H1 (cell line): ENCODE measurements around the gene ZNF512B. TPM values are rescaled to one million over a fixed set of nuclear protein-coding genes. Genes with fewer than 3 reads are reported as not detected.
A peak's percentile ranks its signal among the peaks of the same experiment; 100 is the strongest.

Source experiments
- CTCF ChIA-PET: fragments of 300-600 bp; sonication (Branson Sonifier 250); formaldehyde crosslinking; loops from one replicate; lab custom pipeline; 2021; ENCODE audit not compliant: partially characterized antibody; lab: Charles Lee
- POLR2A ChIA-PET: fragments of 300-600 bp; sonication (Branson Sonifier 250); formaldehyde crosslinking; loops from one replicate; lab custom pipeline; 2021; ENCODE audit warnings: inconsistent platforms; ENCODE audit not compliant: partially characterized antibody; lab: Charles Lee
- DNase-seq, 2 experiments: peaks; one replicate each; pipeline versions ENCODE4 v3.0.0 to v3.0.0-alpha.2; 2010 to 2022; ENCODE audit warnings: low spot score in 2 of 2, low read depth in 1 of 2, mixed read lengths in 1 of 2
- FAIRE-seq: peaks from 2 replicates; lab custom pipeline; 2011; peaks lifted over from hg19 to GRCh38; lab: Jason Lieb, UNC
- H2AFZ ChIP-seq: 2 replicates; pipeline ENCODE4 v1.8.1; 2012; ENCODE audit warnings: low read length, inconsistent platforms
- H2AK5ac ChIP-seq: 2 replicates; pipeline ENCODE4 v1.6.1; 2013; ENCODE audit warnings: low read depth, low read length
- H2BK120ac ChIP-seq: replicated peaks from 2 replicates; pipeline ENCODE3; 2013; ENCODE audit warnings: low read depth, low read length, inconsistent platforms
- H2BK12ac ChIP-seq: 2 replicates; pipeline ENCODE4 v1.6.1; 2013; ENCODE audit warnings: low read depth, low read length
- H2BK15ac ChIP-seq: 2 replicates; pipeline ENCODE4 v1.6.1; 2013; ENCODE audit warnings: low read length
- H2BK20ac ChIP-seq: 2 replicates; pipeline ENCODE4 v1.6.1; 2013; ENCODE audit warnings: low read length
- H2BK5ac ChIP-seq: 2 replicates; pipeline ENCODE4 v1.6.1; 2013; ENCODE audit warnings: low read depth, low read length
- H3K14ac ChIP-seq: 2 replicates; pipeline ENCODE4 v1.6.1; 2013; ENCODE audit warnings: inconsistent platforms; ENCODE audit not compliant: insufficient read length
- H3K18ac ChIP-seq: 2 replicates; pipeline ENCODE4 v1.6.1; 2013; ENCODE audit warnings: low read length; ENCODE audit errors: extremely low read depth
- H3K23ac ChIP-seq: 2 replicates; pipeline ENCODE4 v1.6.1; 2013; ENCODE audit warnings: inconsistent platforms; ENCODE audit not compliant: insufficient read length
- H3K23me2 ChIP-seq: 2 replicates; pipeline ENCODE4 v1.6.1; 2013; ENCODE audit warnings: low read depth, low read length
- H3K27ac ChIP-seq: 2 replicates; pipeline ENCODE4 v1.6.1; 2011; ENCODE audit warnings: low read depth, low read length, inconsistent platforms
- H3K27me3 ChIP-seq, 4 experiments: replicated peaks in 1 of 4; 1 replicate in 1 of 4; 2 replicates in 3 of 4; pipeline versions ENCODE4 v1.6.1 to v1.8.1; 2011 to 2013; ENCODE audit warnings: low read length in 3 of 4, mild to moderate bottlenecking in 3 of 4, inconsistent platforms in 2 of 4, mixed read lengths in 2 of 4, moderate library complexity in 1 of 4; ENCODE audit not compliant: control insufficient read depth in 3 of 4, insufficient read depth in 3 of 4; ENCODE audit errors: extremely low read depth in 1 of 4
- H3K36me3 ChIP-seq, 4 experiments: 2 replicates each; pipeline versions ENCODE4 v1.6.1 to v1.8.1; 2011 to 2013; ENCODE audit warnings: mild to moderate bottlenecking in 4 of 4, low read length in 3 of 4, moderate library complexity in 2 of 4, control low read depth in 1 of 4, inconsistent platforms in 1 of 4; ENCODE audit not compliant: insufficient read depth in 4 of 4, control insufficient read depth in 2 of 4
- H3K4ac ChIP-seq: replicated peaks from 2 replicates; pipeline ENCODE3; 2013; ENCODE audit warnings: low read length, low read depth, mixed read lengths, inconsistent platforms; ENCODE audit not compliant: insufficient read length
- H3K4me1 ChIP-seq, 4 experiments: replicated peaks in 1 of 4; 1 replicate in 1 of 4; 2 replicates in 3 of 4; pipeline versions ENCODE4 v1.6.1 to v1.8.1; 2011 to 2013; ENCODE audit warnings: low read length in 3 of 4, inconsistent platforms in 2 of 4, mixed read lengths in 1 of 4; ENCODE audit not compliant: insufficient read depth in 4 of 4, control insufficient read depth in 3 of 4
- H3K4me2 ChIP-seq, 2 experiments: 2 replicates each; pipeline versions ENCODE4 v1.6.1 to v1.8.1; 2011 to 2013; ENCODE audit warnings: low read depth in 2 of 2, low read length in 2 of 2, control low read depth in 1 of 2, inconsistent platforms in 1 of 2, mild to moderate bottlenecking in 1 of 2; ENCODE audit not compliant: insufficient read depth in 1 of 2
- H3K4me3 ChIP-seq, 4 experiments: fragments of 200-600, 300-600 bp in 1 of 4; sonication (generic), shearing (Covaris generic), sonication (Bioruptor Twin) in 1 of 4; 2 replicates each; pipeline versions ENCODE4 v1.5.1 to v1.8.1; 2011 to 2016; ENCODE audit warnings: low read length in 4 of 4, low read depth in 3 of 4, control low read depth in 2 of 4, inconsistent platforms in 2 of 4, mild to moderate bottlenecking in 2 of 4, mixed read lengths in 1 of 4, moderate library complexity in 1 of 4; ENCODE audit not compliant: insufficient read depth in 2 of 4; ENCODE audit errors: extremely low read depth in 1 of 4
- H3K56ac ChIP-seq: replicated peaks from 2 replicates; pipeline ENCODE3; 2013; ENCODE audit warnings: low read depth, mild to moderate bottlenecking, mixed read lengths, low read length, inconsistent platforms; ENCODE audit not compliant: insufficient read length
- H3K79me1 ChIP-seq: 2 replicates; pipeline ENCODE4 v1.6.1; 2013; ENCODE audit warnings: low read depth, low read length, control low read depth
- H3K79me2 ChIP-seq, 2 experiments: 2 replicates each; pipeline versions ENCODE4 v1.6.1 to v1.8.1; 2012 to 2013; ENCODE audit warnings: low read length in 2 of 2, mild to moderate bottlenecking in 2 of 2, inconsistent platforms in 1 of 2; ENCODE audit not compliant: insufficient read depth in 2 of 2, control insufficient read depth in 1 of 2
- H3K9ac ChIP-seq, 4 experiments: replicated peaks in 1 of 4; 1 replicate in 1 of 4; 2 replicates in 3 of 4; pipeline versions ENCODE4 v1.6.1 to v1.8.1; 2011 to 2013; ENCODE audit warnings: low read depth in 3 of 4, low read length in 3 of 4, control low read depth in 2 of 4, mild to moderate bottlenecking in 2 of 4, moderate library complexity in 2 of 4, inconsistent platforms in 1 of 4; ENCODE audit errors: extremely low read depth in 1 of 4
- H3K9me3 ChIP-seq, 2 experiments: 2 replicates each; pipeline versions ENCODE4 v1.6.1 to v1.8.1; 2012 to 2013; ENCODE audit warnings: mild to moderate bottlenecking in 2 of 2, moderate library complexity in 2 of 2, control low read depth in 1 of 2, inconsistent platforms in 1 of 2, low read depth in 1 of 2, low read length in 1 of 2, mixed read lengths in 1 of 2; ENCODE audit not compliant: insufficient read depth in 2 of 2
- H4K20me1 ChIP-seq, 2 experiments: replicated peaks in 1 of 2; 2 replicates each; pipeline versions ENCODE3 to v1.8.1; 2011 to 2013; ENCODE audit warnings: inconsistent platforms in 2 of 2, low read length in 2 of 2, mild to moderate bottlenecking in 1 of 2; ENCODE audit not compliant: insufficient read depth in 2 of 2, control insufficient read depth in 1 of 2
- H4K5ac ChIP-seq: 2 replicates; pipeline ENCODE4 v1.6.1; 2013; ENCODE audit warnings: low read length, low read depth, mixed read lengths, inconsistent platforms; ENCODE audit not compliant: insufficient read length
- H4K8ac ChIP-seq: 2 replicates; pipeline ENCODE4 v1.8.0; 2013; ENCODE audit warnings: mild to moderate bottlenecking, moderate library complexity, low read length, inconsistent platforms; ENCODE audit not compliant: insufficient read depth; ENCODE audit errors: extremely low read depth
- H4K91ac ChIP-seq: replicated peaks from 2 replicates; pipeline ENCODE3; 2013; ENCODE audit warnings: low read length, mixed read lengths, inconsistent platforms; ENCODE audit not compliant: insufficient read length
- BACH1 ChIP-seq: IDR thresholded peaks from 2 replicates; pipeline ENCODE4 v1.6.1; 2012; ENCODE audit warnings: low read length, improper control_type of control experiment
- GTF2F1 ChIP-seq: IDR thresholded peaks from 2 replicates; pipeline ENCODE4 v1.6.1; 2012; ENCODE audit warnings: low read depth, low read length, improper control_type of control experiment, borderline replicate concordance
- MAFK ChIP-seq: IDR thresholded peaks from 2 replicates; pipeline ENCODE4 v1.6.1; 2012; ENCODE audit warnings: low read depth, mild to moderate bottlenecking, improper control_type of control experiment, low read length
- NRF1 ChIP-seq: IDR thresholded peaks from 2 replicates; pipeline ENCODE4 v1.6.1; 2011; ENCODE audit warnings: mild to moderate bottlenecking, low read depth, low read length, improper control_type of control experiment
- RXRA ChIP-seq: IDR thresholded peaks from 2 replicates; pipeline ENCODE4 v1.6.1; 2011; ENCODE audit warnings: low read depth, mild to moderate bottlenecking, low read length, moderate library complexity; ENCODE audit not compliant: insufficient read depth
- SIX5 ChIP-seq: IDR thresholded peaks from 2 replicates; pipeline ENCODE4 v1.6.1; 2011; ENCODE audit warnings: mild to moderate bottlenecking, low read depth, low read length
- TBP ChIP-seq: IDR thresholded peaks from 2 replicates; pipeline ENCODE4 v1.6.1; 2011; ENCODE audit warnings: low read depth, low read length, improper control_type of control experiment
- TCF12 ChIP-seq: IDR thresholded peaks from 2 replicates; pipeline ENCODE4 v1.6.1; 2011; ENCODE audit warnings: low read depth, mild to moderate bottlenecking, low read length
- WGBS, 2 experiments: shearing (Covaris generic) in 1 of 2; methylation state at CpG; one replicate each; pipeline versions ENCODE4 v1.1.6 to v1.1.7; 2013 to 2015; ENCODE audit warnings: low lambda C conversion rate in 2 of 2, mixed read lengths in 2 of 2, inconsistent platforms in 1 of 2, low coverage in 1 of 2, missing lambda C conversion rate in 1 of 2; ENCODE audit not compliant: insufficient replicate concordance in 2 of 2, insufficient coverage in 1 of 2, insufficient read length in 1 of 2; ENCODE audit errors: extremely low coverage in 1 of 2, missing lambda C conversion rate in 1 of 2; 5-methylcytosine and 5-hydroxymethylcytosine counted together
- polyA plus RNA-seq, 7 experiments: library from polyadenylated mRNA; depleted of rRNA in 3 of 7; stranded (reverse) in 5 of 7; unstranded in 2 of 7; fragments of >200 nt in 5 of 7; fragments of 200-250 nt in 2 of 7; gene quantifications; 1 replicate in 5 of 7; 2 replicates in 1 of 7; 4 replicates in 1 of 7; pipeline versions ENCODE4 v1.2.1 to v1.2.3, GENCODE V29; 2011 to 2013; ENCODE audit warnings: missing spikeins in 2 of 7, mixed read lengths in 2 of 7
- total RNA-seq: library from RNA; stranded (reverse); fragmentation: NEBNext Ultra II Directional; extraction: Animal tissue kit (Norgen Biotek cat#: 25700); gene quantifications from 2 replicates; pipeline ENCODE4 v1.2.1, GENCODE V29; 2021

The ZNF512B gene
- total and polyA plus RNA-seq, 2 of the 8 experiments (the other 6 are each of a cell fraction or from before 2014, with no cell fraction given), result 7.3 to 26.6 TPM

GRCh38 chr20:63966172-63966943, 3.4 kb downstream of the ZNF512B start:
- FAIRE-seq, result no peak
- POLR2A ChIA-PET, result interaction anchor here (1.2 to 2.6 kb wide), 2 partner anchors 11 to 14 kb away, joined by 3 to 9 read pairs; no protein-coding TSS in a partner anchor
- H3K36me3 ChIP-seq, result peaks cover 22 to 58% (median 47%) of the 10 kb centered on the region in 4 experiments

More at GRCh38 chr20:63966172-63966943, 3.4 kb downstream of the ZNF512B start:
- Histone ChIP-seq H3K9ac (no peak overlapping the region), H2BK20ac (no peak overlapping the region), H2BK120ac (no peak overlapping the region), H2BK15ac (no peak overlapping the region), H3K4me3 (peak overlapping the region in 1 of 4 experiments; percentile 21; a peak in 1 of 8 replicates), H3K14ac (no peak overlapping the region), H3K4me2 (no peak overlapping the region), H3K56ac (no peak overlapping the region), H3K23ac (no peak overlapping the region), H4K5ac (no peak overlapping the region), H3K27ac (no peak overlapping the region), H3K4me1 (peaks cover 0 to 13% (median 5%) of the 10 kb centered on the region in 4 experiments; a peak in 5 of 7 replicates), H4K91ac (no peak overlapping the region), H3K79me2 (no peaks in the 10 kb centered on the region; a peak in 1 of 4 replicates), H2AFZ (no peak overlapping the region), H4K20me1 (peaks cover 0 to 2% of the 10 kb centered on the region in 2 experiments), H3K9me3 (peaks cover 42 to 53% of the 10 kb centered on the region in 2 experiments), H3K18ac (no peak overlapping the region), H2AK5ac (no peak overlapping the region), H4K8ac (no peak overlapping the region), H3K79me1 (peaks cover 4% of the 10 kb centered on the region), H3K27me3 (peaks cover 0 to 6% (median 2%) of the 10 kb centered on the region in 4 experiments; a peak in 2 of 7 replicates), H3K23me2 (peaks cover 7% of the 10 kb centered on the region; the same call in 1 of the 2 replicates), H2BK5ac (no peak overlapping the region), H3K4ac (no peak overlapping the region)
- CTCF ChIA-PET, result no interaction called here
- 96% methylated on average over 27 of the region's 27 CpGs; no CpG with 5 or more reads in 1 of the 2 experiments for WGBS, 2 experiments
- TF ChIP-seq GTF2F1, result no peak
- TF ChIP-seq MAFK, result no peak
- TF ChIP-seq BACH1, result no peak
- TF ChIP-seq TCF12, result no peak
- TF ChIP-seq TBP, result no peak
- no peak for TF ChIP-seq RXRA
- TF ChIP-seq SIX5, result no peak
- no peak for TF ChIP-seq NRF1
- TF ChIP-seq, all 59 proteins: peak for 0
- no peak overlapping the region for H2BK12ac ChIP-seq
- no peak for DNase-seq
